Activated CD4-positive, alpha-beta T cell treated with anti-CD3 and anti-CD28 coated beads, Interleukin-2, amount 10 ng/mL, durations not matched to agents 7 days and 5 days (primary cell): Measurements from ENCODE around the gene RET. TPM values are rescaled to one million over a fixed set of nuclear protein-coding genes. Genes with fewer than 3 reads are reported as not detected.

ENCODE experiments used
- CTCF ChIA-PET: fragments of 350-600 bp; sonication (Branson Sonifier 250); formaldehyde crosslinking; loops from one replicate; lab custom pipeline; 2021; ENCODE audit warnings: antibody characterized with exemption; lab: Charles Lee
- POLR2A ChIA-PET: fragments of 350-600 bp; sonication (Branson Sonifier 250); formaldehyde crosslinking; loops from one replicate; lab custom pipeline; 2021; ENCODE audit warnings: antibody characterized with exemption; lab: Charles Lee
- DNase-seq: peaks from one replicate; pipeline ENCODE4 v3.0.0-alpha.2; 2020
- H3K27ac Mint-ChIP-seq: one replicate; pipeline ENCODE4 v1.8.0; 2021; ENCODE audit warnings: mild to moderate bottlenecking, moderate library complexity, mixed read lengths
- H3K27me3 Mint-ChIP-seq: one replicate; pipeline ENCODE4 v1.8.0; 2021; ENCODE audit warnings: mixed read lengths
- H3K36me3 Mint-ChIP-seq: one replicate; pipeline ENCODE4 v1.8.0; 2021; ENCODE audit warnings: low read depth, mixed read lengths
- H3K4me1 Mint-ChIP-seq: one replicate; pipeline ENCODE4 v1.8.0; 2021; ENCODE audit warnings: mixed read lengths
- H3K4me3 Mint-ChIP-seq: one replicate; pipeline ENCODE4 v1.8.0; 2021; ENCODE audit warnings: mild to moderate bottlenecking, moderate library complexity, mixed read lengths
- H3K9me3 Mint-ChIP-seq: one replicate; pipeline ENCODE4 v1.8.0; 2021; ENCODE audit warnings: mixed read lengths
- total RNA-seq, 2 experiments: library from RNA; stranded (reverse); gene quantifications; one replicate each; pipeline ENCODE4 v1.2.3, GENCODE V29; 2021

Gene RET
- under 1 TPM; 0.10 TPM for total RNA-seq

GRCh38 chr10:43076876-43077420, at the start of gene RET:
TSS of gene RET (plus strand) at chr10:43077069. CDS start at chr10:43077259, 190 bp downstream.
- Mint-ChIP-seq H3K4me3 (peak within 1 kb of the TSS; percentile 67), H3K27me3 (peaks cover 31% of the 10 kb centered on the region), H3K36me3 (no peaks in the 10 kb centered on the region), H3K9me3 (no peaks in the 10 kb centered on the region), H3K27ac (no peak within 1 kb of the TSS), H3K4me1 (peaks cover 5% of the 10 kb centered on the region)
- DNase-seq, result peak; percentile 54
- ChIA-PET POLR2A (no interaction called here), CTCF (interaction anchor here (2.3 kb wide), 1 partner anchor 18 kb away, joined by 5 read pairs; no protein-coding TSS in a partner anchor)

- CTCF ChIA-PET, result no interaction called here
- POLR2A ChIA-PET, result no interaction called here
- no peaks in the 10 kb centered on the region for H3K4me1 Mint-ChIP-seq
These were observed 49.4 kb upstream of the RET start for GRCh38 chr10:43027331-43027955.

GRCh38 chr10:43028143-43028542, 48.7 kb upstream of the RET start:
- Mint-ChIP-seq H3K36me3 (no peaks in the 10 kb centered on the region), H3K27ac (no peak overlapping the region), H3K9me3 (peaks cover 10% of the 10 kb centered on the region), H3K27me3 (no peaks in the 10 kb centered on the region), H3K4me1 (no peaks in the 10 kb centered on the region), H3K4me3 (no peak overlapping the region)
- DNase-seq, result no peak
- POLR2A ChIA-PET, result no interaction called here
- CTCF ChIA-PET, result no interaction called here

More at GRCh38 chr10:43027331-43027955, 49.4 kb upstream of the RET start:
- Mint-ChIP-seq H3K27me3 (no peaks in the 10 kb centered on the region), H3K4me3 (no peak overlapping the region), H3K36me3 (no peaks in the 10 kb centered on the region), H3K27ac (no peak overlapping the region), H3K9me3 (peaks cover 3% of the 10 kb centered on the region)
- no peak for DNase-seq

- H3K9me3 Mint-ChIP-seq, result peaks cover 12% of the 10 kb centered on the region
- no peaks in the 10 kb centered on the region for H3K36me3 Mint-ChIP-seq
- no peaks in the 10 kb centered on the region for H3K27me3 Mint-ChIP-seq
- H3K4me3 Mint-ChIP-seq, result no peak overlapping the region
- DNase-seq, result no peak
- H3K4me1 Mint-ChIP-seq, result no peaks in the 10 kb centered on the region
- CTCF ChIA-PET, result no interaction called here
- H3K27ac Mint-ChIP-seq, result no peak overlapping the region
- POLR2A ChIA-PET, result no interaction called here
These were observed 47.8 kb upstream of the RET start for GRCh38 chr10:43029043-43029442.

GRCh38 chr10:43032613-43033012, 44.3 kb upstream of the RET start:
- ChIA-PET POLR2A (no interaction called here), CTCF (interaction anchor here (0.5 kb wide), 1 partner anchor 787 kb away, joined by 4 read pairs; no protein-coding TSS in a partner anchor)
- no peak overlapping the region for H3K27ac Mint-ChIP-seq
- H3K4me3 Mint-ChIP-seq, result no peak overlapping the region
- no peaks in the 10 kb centered on the region for H3K36me3 Mint-ChIP-seq
- H3K27me3 Mint-ChIP-seq, result no peaks in the 10 kb centered on the region
- no peak for DNase-seq
- no peaks in the 10 kb centered on the region for H3K4me1 Mint-ChIP-seq
- H3K9me3 Mint-ChIP-seq, result peaks cover 12% of the 10 kb centered on the region

GRCh38 chr10:43035800-43036199, 41.1 kb upstream of the RET start:
- H3K36me3 Mint-ChIP-seq, result no peaks in the 10 kb centered on the region
- CTCF ChIA-PET, result no interaction called here
- H3K4me1 Mint-ChIP-seq, result no peaks in the 10 kb centered on the region
- POLR2A ChIA-PET, result no interaction called here
- no peak for DNase-seq
- H3K4me3 Mint-ChIP-seq, result no peak overlapping the region
- peaks cover 12% of the 10 kb centered on the region for H3K9me3 Mint-ChIP-seq
- H3K27ac Mint-ChIP-seq, result no peak overlapping the region
- no peaks in the 10 kb centered on the region for H3K27me3 Mint-ChIP-seq

GRCh38 chr10:43036481-43037428, 40.1 kb upstream of the RET start:
- ChIA-PET CTCF (no interaction called here), POLR2A (no interaction called here)
- peaks cover 12% of the 10 kb centered on the region for H3K9me3 Mint-ChIP-seq
- H3K36me3 Mint-ChIP-seq, result no peaks in the 10 kb centered on the region
- no peaks in the 10 kb centered on the region for H3K27me3 Mint-ChIP-seq
- H3K4me3 Mint-ChIP-seq, result no peak overlapping the region
- H3K4me1 Mint-ChIP-seq, result no peaks in the 10 kb centered on the region
- H3K27ac Mint-ChIP-seq, result no peak overlapping the region
- peak; percentile 4 for DNase-seq

- Mint-ChIP-seq H3K4me1 (no peaks in the 10 kb centered on the region), H3K36me3 (no peaks in the 10 kb centered on the region), H3K27me3 (no peaks in the 10 kb centered on the region), H3K27ac (no peak overlapping the region), H3K4me3 (no peak overlapping the region), H3K9me3 (peaks cover 9% of the 10 kb centered on the region)
- ChIA-PET POLR2A (no interaction called here), CTCF (no interaction called here)
- no peak for DNase-seq
These were observed 39.4 kb upstream of the RET start for GRCh38 chr10:43037440-43037839.

GRCh38 chr10:43037942-43038782, 38.7 kb upstream of the RET start:
- Mint-ChIP-seq H3K4me1 (no peaks in the 10 kb centered on the region), H3K4me3 (no peak overlapping the region), H3K9me3 (peaks cover 2% of the 10 kb centered on the region), H3K27me3 (no peaks in the 10 kb centered on the region), H3K27ac (no peak overlapping the region), H3K36me3 (no peaks in the 10 kb centered on the region)
- no peak for DNase-seq
- ChIA-PET CTCF (no interaction called here), POLR2A (no interaction called here)

GRCh38 chr10:43038783-43039623, 37.9 kb upstream of the RET start:
- H3K27me3 Mint-ChIP-seq, result no peaks in the 10 kb centered on the region
- H3K9me3 Mint-ChIP-seq, result no peaks in the 10 kb centered on the region
- ChIA-PET POLR2A (no interaction called here), CTCF (interaction anchor here (0.8 kb wide), 1 partner anchor 28 kb away, joined by 3 read pairs; no protein-coding TSS in a partner anchor)
- no peaks in the 10 kb centered on the region for H3K36me3 Mint-ChIP-seq
- H3K4me3 Mint-ChIP-seq, result no peak overlapping the region
- H3K4me1 Mint-ChIP-seq, result no peaks in the 10 kb centered on the region
- H3K27ac Mint-ChIP-seq, result no peak overlapping the region
- no peak for DNase-seq

GRCh38 chr10:43039624-43040481, 37.0 kb upstream of the RET start:
- ChIA-PET POLR2A (no interaction called here), CTCF (interaction anchor here (0.6 kb wide), 1 partner anchor 256 kb away, joined by 3 read pairs; no protein-coding TSS in a partner anchor)
- H3K9me3 Mint-ChIP-seq, result no peaks in the 10 kb centered on the region
- H3K27me3 Mint-ChIP-seq, result no peaks in the 10 kb centered on the region
- H3K4me1 Mint-ChIP-seq, result no peaks in the 10 kb centered on the region
- H3K27ac Mint-ChIP-seq, result no peak overlapping the region
- H3K36me3 Mint-ChIP-seq, result no peaks in the 10 kb centered on the region
- DNase-seq, result no peak
- no peak overlapping the region for H3K4me3 Mint-ChIP-seq
